Right lobe of liver (tissue), 6 donors: ENCODE measurements around the gene AARSD1. TPM values are rescaled to one million over a fixed set of nuclear protein-coding genes. Genes with fewer than 3 reads are reported as not detected.
"Not testable (repeated sequence)": the region's sequence is repeated elsewhere in the genome, so short reads cannot be mapped to it uniquely, and the experiment has no call there.

Experiments used
- ATAC-seq, 4 donors: fragments of 200-7000 bp; cut with Tn5 transposase; one replicate each; pipeline ENCODE4 v1.9.1; 2020; ENCODE audit warnings: mild to moderate bottlenecking in 4 of 4, moderate library complexity in 4 of 4
- DNase-seq, 3 donors: peaks; one replicate each; pipeline ENCODE4 v3.0.0-alpha.2; 2020
- H3K27ac ChIP-seq, 3 donors: fragments of 200-600 bp; one replicate each; pipeline ENCODE4 v1.8.0; 2022
- H3K27me3 ChIP-seq, 2 donors: fragments of 200-600 bp; one replicate each; pipeline ENCODE4 v1.8.0; 2022
- H3K36me3 ChIP-seq, 4 donors: fragments of 200-600 bp; sonication (generic) in 1 of 4; one replicate each; pipeline versions ENCODE4 v1.5.1 to v1.8.0; 2017 to 2022; ENCODE audit warnings: control low read depth in 1 of 4
- H3K4me1 ChIP-seq, 4 donors: fragments of 200-600 bp; sonication (generic) in 1 of 4; one replicate each; pipeline versions ENCODE4 v1.5.1 to v1.8.0; 2017 to 2022; ENCODE audit warnings: control low read depth in 1 of 4
- H3K4me3 ChIP-seq, 3 donors: fragments of 200-600 bp; one replicate each; pipeline ENCODE4 v1.8.0; 2022
- H3K9me3 ChIP-seq, 4 donors: fragments of 200-600 bp; sonication (generic) in 1 of 4; one replicate each; pipeline versions ENCODE4 v1.5.1 to v1.8.0; 2017 to 2022; ENCODE audit warnings: control low read depth in 1 of 4
- CTCF ChIP-seq, 4 donors: fragments of 200-600 bp in 3 of 4; fragments of 450-650 bp in 1 of 4; IDR thresholded peaks; one replicate each; pipeline versions ENCODE4 v1.5.1 to v1.8.0; 2016 to 2022; ENCODE audit warnings: antibody characterized with exemption in 4 of 4, mild to moderate bottlenecking in 2 of 4
- POLR2A ChIP-seq: fragments of 450-650 bp; IDR thresholded peaks from one replicate; pipeline ENCODE4 v1.6.1; 2017; ENCODE audit warnings: antibody characterized with exemption, mild to moderate bottlenecking
- WGBS: methylation state at CpG from one replicate; pipeline ENCODE4 v1.1.6; 2018; ENCODE audit warnings: low coverage, low lambda C conversion rate; ENCODE audit not compliant: insufficient coverage; ENCODE audit errors: missing lambda C conversion rate; 5-methylcytosine and 5-hydroxymethylcytosine counted together
- intact Hi-C, 2 donors: fragments of 100-400 bp; cut with DNase I; formaldehyde crosslinking; loops; one replicate each; pipeline versions ENCODE4 v1.11.2 to v1.14.1; 2022
- total RNA-seq, 6 experiments: library from RNA; depleted of rRNA in 2 of 6; stranded (reverse); fragments of >200 nt in 2 of 6; fragmentation: NEBNext Ultra II Directional in 3 of 6; extraction: Animal tissue kit (Norgen Biotek cat#: 25700) in 3 of 6; gene quantifications; one replicate each; pipeline versions ENCODE4 v1.1.0 to v1.2.4, GENCODE V29; 2016 to 2023
- donor health status: DM: no; HTN: yes; CAD: no.
- donor health status: DM: no; HTN: no; CAD: no.
- donor health status: DM: no; HTN: no; CAD: no.
- donor health status: DM: no; HTN: yes; CAD: no.
- donor health status: DM: no; HTN: yes; CAD: no.

AARSD1 gene
- total RNA-seq, 6 experiments from 2014 or later = 12.3 to 22.1 (median 17.9) TPM

- TF ChIP-seq CTCF (IDR thresholded peaks at IDR 0.05) (no peak), POLR2A (no peak)
- peak overlapping the region; percentile 75 to 87 (median 79) for H3K4me3 ChIP-seq
- 5% methylated on average over 9 of the region's 10 CpGs for WGBS
- no peaks in the 10 kb centered on the region for H3K9me3 ChIP-seq
- peaks cover 0 to 38% (median 11%) of the 10 kb centered on the region in 4 donors for H3K36me3 ChIP-seq
- DNase-seq (peak in 1 of 3 donors; percentile 28), ATAC-seq (no peak)
- H3K27ac ChIP-seq = peak overlapping the region; percentile 71 to 85 (median 71)
- peaks cover 0 to 18% (median 9%) of the 10 kb centered on the region in 4 donors for H3K4me1 ChIP-seq
- H3K27me3 ChIP-seq = no peaks in the 10 kb centered on the region
- intact Hi-C loops = loop anchor here in 1 of 2 donors (10.0 kb wide), 1 partner anchor 126 kb away; the partner anchor contains the start of gene BRCA1
Measured at GRCh38 chr17:42999003-42999525, 34.8 kb upstream of the AARSD1 start.

DNA sequence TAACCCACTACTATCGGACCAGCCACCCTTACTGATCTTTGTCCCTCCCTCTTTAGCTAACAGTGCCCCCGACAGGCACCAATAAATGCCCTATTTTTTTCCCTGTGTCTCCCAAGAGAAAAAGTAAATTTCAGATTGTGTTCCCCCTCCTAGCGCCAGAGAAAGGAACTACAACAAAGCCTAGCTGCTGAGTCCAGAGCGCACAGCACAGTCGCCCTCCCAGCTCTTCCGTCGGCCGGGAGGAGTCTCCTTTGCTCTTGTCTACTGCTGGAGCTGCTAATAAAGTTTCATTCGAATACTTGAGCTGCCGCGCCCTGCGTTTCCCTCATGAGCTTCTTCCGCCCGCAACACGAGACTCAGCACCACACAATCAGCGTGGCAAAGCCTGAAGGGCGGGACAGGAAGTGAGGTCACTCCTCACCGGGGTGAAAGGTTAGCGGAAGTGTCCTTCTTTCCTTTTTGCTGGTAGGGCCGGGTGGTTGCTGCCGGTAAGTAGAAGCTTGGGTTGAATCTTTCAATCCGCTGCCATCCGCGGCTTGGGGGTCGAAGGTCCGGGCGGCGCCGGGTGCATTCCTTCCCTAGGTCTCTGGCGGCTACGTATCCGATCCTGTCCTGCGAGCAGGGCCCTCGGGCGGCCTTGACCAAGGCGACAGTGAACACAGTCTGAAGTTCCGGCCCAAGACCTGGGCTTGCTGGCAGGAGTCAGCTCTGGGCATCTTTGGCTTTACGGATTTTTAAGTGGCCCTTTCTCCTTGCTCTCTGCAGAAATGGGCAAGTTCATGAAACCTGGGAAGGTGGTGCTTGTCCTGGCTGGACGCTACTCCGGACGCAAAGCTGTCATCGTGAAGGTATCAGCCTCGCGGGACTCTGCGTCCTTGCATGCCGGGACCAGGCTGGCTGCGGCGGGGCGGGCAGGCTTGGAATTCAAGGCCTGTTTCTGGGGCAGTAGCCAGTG is 34.0 kb upstream of the AARSD1 start, which contains the start of gene RPL27:
Gene RPL27, plus strand, starts transcription at position 436 of the 955 bp plus-strand sequence. Its CDS starts 332 bp downstream, at position 768.
- under 1% methylated on average over 40 of the region's 49 CpGs for WGBS
- H3K4me1 ChIP-seq = peaks cover 0 to 18% (median 9%) of the 10 kb centered on the region in 4 donors
- intact Hi-C loops = loop anchor here in 1 of 2 donors (10.0 kb wide), 1 partner anchor 127 kb away; the partner anchor contains the start of gene BRCA1
- H3K9me3 ChIP-seq = no peaks in the 10 kb centered on the region
- peak within 1 kb of the TSS; percentile 75 to 87 (median 79) for H3K4me3 ChIP-seq
- ATAC-seq (peak; percentile 95 to 97 (median 96)), DNase-seq (peak; percentile 96 to 98 (median 98))
- TF ChIP-seq CTCF (IDR thresholded peaks at IDR 0.05) (peak; percentile 77 to 92 (median 88)), POLR2A (peak; percentile 77)
- H3K27me3 ChIP-seq = no peaks in the 10 kb centered on the region
- peaks cover 0 to 37% (median 10%) of the 10 kb centered on the region in 4 donors for H3K36me3 ChIP-seq
- H3K27ac ChIP-seq = peak within 1 kb of the TSS; percentile 71 to 85 (median 71)

GRCh38 chr17:42997390-42997983 is 33.2 kb upstream of the AARSD1 start:
- H3K4me3 ChIP-seq = peak overlapping the region in 2 of 3 donors; percentile 75 to 79
- ATAC-seq (peak in 2 of 4 donors; percentile 0 to 5), DNase-seq (peak in 1 of 3 donors; percentile 3)
- TF ChIP-seq POLR2A (no peak), CTCF (IDR thresholded peaks at IDR 0.05) (no peak)
- H3K36me3 ChIP-seq = peaks cover 0 to 31% (median 10%) of the 10 kb centered on the region in 4 donors
- H3K27ac ChIP-seq = peak overlapping the region; percentile 35 to 85 (median 52)
- H3K9me3 ChIP-seq = no peaks in the 10 kb centered on the region
- no peaks in the 10 kb centered on the region for H3K27me3 ChIP-seq
- intact Hi-C loops = loop anchor here in 1 of 2 donors (10.0 kb wide), 1 partner anchor 127 kb away; the partner anchor contains the start of gene BRCA1
- peaks cover 0 to 18% (median 9%) of the 10 kb centered on the region in 4 donors for H3K4me1 ChIP-seq
- 7% methylated on average over 5 of the region's 5 CpGs for WGBS

GRCh38 chr17:42993913-42994312 is 29.7 kb upstream of the AARSD1 start:
- not testable (repeated sequence) for H3K4me1 ChIP-seq, H3K9me3 ChIP-seq, H3K4me3 ChIP-seq, ATAC-seq, H3K27ac ChIP-seq, H3K27me3 ChIP-seq
- peaks cover 0 to 36% (median 17%) of the 10 kb centered on the region in 4 donors for H3K36me3 ChIP-seq
- 91% methylated on average over 8 of the region's 10 CpGs for WGBS
- DNase-seq = peak in 1 of 3 donors; percentile 5
- intact Hi-C loops = loop anchor here in 1 of 2 donors (10.0 kb wide), 1 partner anchor 131 kb away; the partner anchor contains the start of gene BRCA1
